ENCODE data around the gene SHB.

Gene SHB

GRCh38 chr9:38026021-38026809 lies 42.8 kb downstream of the SHB start:
- DNase-seq (ENCODE audit: extremely low read depth in 1 of 2, low read depth in 1 of 2) = no peak

GRCh38 chr9:38025166-38025565 lies 43.9 kb downstream of the SHB start:
- DNase-seq (ENCODE audit: extremely low read depth in 1 of 2, low read depth in 1 of 2) = no peak

- DNase-seq (ENCODE audit: extremely low read depth in 1 of 2, low read depth in 1 of 2) = no peak
Observed at GRCh38 chr9:38024036-38024681, 44.9 kb downstream of the SHB start.

- DNase-seq (ENCODE audit: extremely low read depth in 1 of 2, low read depth in 1 of 2) = no peak
Observed at GRCh38 chr9:38023661-38024035, 45.4 kb downstream of the SHB start.

GRCh38 chr9:38022995-38023394 lies 46.0 kb downstream of the SHB start:
- no peak for DNase-seq (ENCODE audit: extremely low read depth in 1 of 2, low read depth in 1 of 2)

- no peak for DNase-seq (ENCODE audit: extremely low read depth in 1 of 2, low read depth in 1 of 2)
Observed at GRCh38 chr9:38022203-38022895, 46.7 kb downstream of the SHB start.

GRCh38 chr9:38020151-38021076 lies 48.6 kb downstream of the SHB start:
- no peak for DNase-seq (ENCODE audit: extremely low read depth in 1 of 2, low read depth in 1 of 2)

GRCh38 chr9:38019731-38020130 lies 49.3 kb downstream of the SHB start:
- DNase-seq (ENCODE audit: extremely low read depth in 1 of 2, low read depth in 1 of 2) = no peak

GRCh38 chr9:38018958-38019602 lies 49.9 kb downstream of the SHB start:
- DNase-seq (ENCODE audit: extremely low read depth in 1 of 2, low read depth in 1 of 2) = no peak

- DNase-seq (ENCODE audit: extremely low read depth in 1 of 2, low read depth in 1 of 2) = no peak
Observed at GRCh38 chr9:38018241-38018957, 50.6 kb downstream of the SHB start.

GRCh38 chr9:38017885-38018186 lies 51.2 kb downstream of the SHB start:
- DNase-seq (ENCODE audit: extremely low read depth in 1 of 2, low read depth in 1 of 2) = no peak

- no peak for DNase-seq (ENCODE audit: extremely low read depth in 1 of 2, low read depth in 1 of 2)
Observed at GRCh38 chr9:38017149-38017884, 51.7 kb downstream of the SHB start.

- no peak for DNase-seq (ENCODE audit: extremely low read depth in 1 of 2, low read depth in 1 of 2)
Observed at GRCh38 chr9:38016375-38017135, 52.5 kb downstream of the SHB start.

- no peak for DNase-seq (ENCODE audit: extremely low read depth in 1 of 2, low read depth in 1 of 2)
Observed at GRCh38 chr9:38015906-38016305, 53.1 kb downstream of the SHB start.

- no peak for DNase-seq (ENCODE audit: extremely low read depth in 1 of 2, low read depth in 1 of 2)
Observed at GRCh38 chr9:38015266-38015665, 53.8 kb downstream of the SHB start.

- no peak for DNase-seq (ENCODE audit: extremely low read depth in 1 of 2, low read depth in 1 of 2)
Observed at GRCh38 chr9:38012767-38013450, 56.1 kb downstream of the SHB start.

GRCh38 chr9:38011991-38012390 lies 57.0 kb downstream of the SHB start:
- no peak for DNase-seq (ENCODE audit: extremely low read depth in 1 of 2, low read depth in 1 of 2)

Data from stimulated activated CD8-positive, alpha-beta memory T cell treated with anti-CD3 and anti-CD28 coated beads, Interleukin-7, amount 100 ng/mL, for 48 hours (primary cell).